ENCODE measurements around the gene WASHC4. TPM values are rescaled to one million over a fixed set of nuclear protein-coding genes. Genes with fewer than 3 reads are reported as not detected.

WASHC4 gene
- total RNA-seq, 4 donors from 2014 or later = 56.6 to 93.3 (median 71.4) TPM

DNA sequence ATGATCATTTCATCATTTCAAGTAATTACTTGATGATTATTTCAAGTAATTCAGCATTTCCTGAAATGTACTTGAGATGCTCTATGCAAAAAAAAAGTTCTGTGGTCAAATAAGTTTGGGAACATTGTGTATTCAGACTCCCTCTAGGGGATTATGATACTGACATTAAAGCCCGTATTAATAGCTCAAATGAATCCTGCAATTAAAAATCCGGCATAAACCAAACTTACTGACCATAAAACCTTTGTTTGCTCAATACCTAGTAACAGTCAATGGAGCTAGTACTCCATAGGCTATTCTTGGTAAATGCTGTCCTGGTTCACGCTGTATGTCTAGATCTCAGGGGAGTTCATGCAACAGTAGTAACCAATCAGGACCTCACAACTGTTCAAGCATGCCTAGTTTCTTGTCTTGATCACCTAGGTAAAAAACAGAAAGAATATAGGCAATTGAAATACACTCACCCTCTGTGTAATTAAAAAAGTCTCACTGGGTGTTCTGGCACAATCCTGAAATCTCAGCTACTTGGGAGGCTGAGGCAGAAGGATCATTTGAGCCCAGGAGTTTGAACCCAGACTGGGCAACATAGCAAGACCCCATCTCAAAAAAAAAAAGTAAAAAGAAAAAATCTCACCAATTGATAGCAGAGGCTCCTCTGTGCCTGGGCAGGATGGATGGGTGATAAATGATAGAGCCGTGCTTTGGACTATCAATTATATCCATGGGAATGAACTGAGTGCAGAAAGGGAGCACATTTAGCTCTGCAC, 37.4 kb upstream of the WASHC4 start:
- TF ChIP-seq, protein P1, sequence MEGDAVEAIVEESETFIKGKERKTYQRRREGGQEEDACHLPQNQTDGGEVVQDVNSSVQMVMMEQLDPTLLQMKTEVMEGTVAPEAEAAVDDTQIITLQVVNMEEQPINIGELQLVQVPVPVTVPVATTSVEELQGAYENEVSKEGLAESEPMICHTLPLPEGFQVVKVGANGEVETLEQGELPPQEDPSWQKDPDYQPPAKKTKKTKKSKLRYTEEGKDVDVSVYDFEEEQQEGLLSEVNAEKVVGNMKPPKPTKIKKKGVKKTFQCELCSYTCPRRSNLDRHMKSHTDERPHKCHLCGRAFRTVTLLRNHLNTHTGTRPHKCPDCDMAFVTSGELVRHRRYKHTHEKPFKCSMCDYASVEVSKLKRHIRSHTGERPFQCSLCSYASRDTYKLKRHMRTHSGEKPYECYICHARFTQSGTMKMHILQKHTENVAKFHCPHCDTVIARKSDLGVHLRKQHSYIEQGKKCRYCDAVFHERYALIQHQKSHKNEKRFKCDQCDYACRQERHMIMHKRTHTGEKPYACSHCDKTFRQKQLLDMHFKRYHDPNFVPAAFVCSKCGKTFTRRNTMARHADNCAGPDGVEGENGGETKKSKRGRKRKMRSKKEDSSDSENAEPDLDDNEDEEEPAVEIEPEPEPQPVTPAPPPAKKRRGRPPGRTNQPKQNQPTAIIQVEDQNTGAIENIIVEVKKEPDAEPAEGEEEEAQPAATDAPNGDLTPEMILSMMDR (IDR thresholded peaks at IDR 0.05) = no peak
- no peak for TF ChIP-seq POLR2A (IDR thresholded peaks at IDR 0.05)
- DNase-seq = no peak
- Histone ChIP-seq H3K27ac (no peak overlapping the region), H3K4me1 (no peaks in the 10 kb centered on the region), H3K4me3 (no peak overlapping the region), H3K27me3 (no peaks in the 10 kb centered on the region), H3K9me3 (no peaks in the 10 kb centered on the region), H3K36me3 (no peaks in the 10 kb centered on the region)

DNA sequence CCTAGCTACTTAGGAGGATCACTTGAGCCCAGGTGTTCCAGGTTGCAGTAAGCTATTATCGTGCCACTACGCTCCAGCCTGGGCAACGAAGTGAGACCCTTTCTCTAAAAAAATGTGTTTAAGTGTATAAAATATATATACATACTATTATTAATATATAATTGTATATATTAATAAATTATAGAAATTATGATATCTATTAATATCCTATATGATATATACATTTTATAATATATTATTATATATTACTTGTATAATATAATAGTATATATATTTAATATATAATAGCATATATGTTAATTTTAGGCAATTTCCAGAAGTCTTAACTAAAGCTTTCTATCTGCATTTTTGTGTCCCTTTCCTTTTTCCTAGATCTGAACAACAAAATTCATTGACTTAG, 35.5 kb upstream of the WASHC4 start:
- Histone ChIP-seq H3K36me3 (no peaks in the 10 kb centered on the region), H3K4me1 (no peaks in the 10 kb centered on the region), H3K9me3 (no peaks in the 10 kb centered on the region), H3K27ac (no peak overlapping the region), H3K4me3 (no peak overlapping the region), H3K27me3 (no peaks in the 10 kb centered on the region)
- DNase-seq = no peak
- TF ChIP-seq POLR2A (IDR thresholded peaks at IDR 0.05) = no peak
- TF ChIP-seq, protein P1 (IDR thresholded peaks at IDR 0.05) = no peak

DNA sequence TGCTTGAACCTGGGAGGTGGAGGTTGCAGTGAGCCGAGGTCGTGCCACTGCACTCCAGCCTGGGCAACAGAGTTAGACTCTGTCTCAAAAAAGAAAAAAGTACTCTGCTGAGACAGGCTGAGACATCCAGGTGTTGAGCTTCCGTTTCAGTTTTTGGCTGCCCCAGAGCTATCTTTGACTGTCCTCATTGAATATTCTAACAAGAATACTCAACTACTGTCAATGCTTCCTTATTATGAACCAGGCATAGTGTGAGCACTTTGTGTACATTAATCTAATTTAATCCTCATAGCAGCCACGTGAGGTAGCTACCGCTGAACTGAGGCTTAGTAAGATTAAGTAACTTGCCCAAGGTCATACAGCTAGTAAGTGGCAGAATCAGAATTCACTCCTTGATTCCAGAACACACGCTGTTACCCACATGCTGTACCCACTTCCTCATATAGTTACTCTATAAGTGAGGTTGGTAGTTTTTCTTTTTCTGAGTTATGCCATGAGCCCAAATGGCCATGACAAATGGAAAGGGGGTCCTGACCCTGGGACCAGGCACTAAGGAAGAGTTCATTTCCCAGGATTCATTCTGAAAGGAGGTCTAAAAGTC, 34.5 kb upstream of the WASHC4 start:
- Histone ChIP-seq H3K4me1 (no peaks in the 10 kb centered on the region), H3K27ac (no peak overlapping the region), H3K9me3 (no peaks in the 10 kb centered on the region), H3K4me3 (no peak overlapping the region), H3K27me3 (no peaks in the 10 kb centered on the region), H3K36me3 (no peaks in the 10 kb centered on the region)
- TF ChIP-seq, protein P1 (IDR thresholded peaks at IDR 0.05) = no peak
- no peak for TF ChIP-seq POLR2A (IDR thresholded peaks at IDR 0.05)
- no peak for DNase-seq

DNA sequence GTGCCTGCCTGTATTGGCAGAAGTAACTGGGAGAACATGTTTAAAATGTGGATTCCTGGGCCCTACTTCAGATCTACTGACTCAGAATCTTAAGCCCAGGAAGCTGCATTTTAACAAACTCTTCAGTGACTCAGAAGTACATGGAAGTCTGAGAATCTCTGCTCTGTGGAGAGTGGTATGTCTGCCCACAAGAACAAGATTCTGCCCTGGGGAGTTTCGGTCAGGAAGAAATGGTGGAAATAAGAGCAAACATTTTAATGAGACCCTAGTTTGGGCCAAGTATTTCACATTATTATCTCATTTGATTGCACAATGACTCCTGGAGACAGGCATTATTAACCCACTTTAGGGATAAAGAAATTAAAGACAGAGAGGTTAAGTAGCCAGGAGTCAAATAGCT, 31.4 kb upstream of the WASHC4 start:
- no peaks in the 10 kb centered on the region for H3K4me1 ChIP-seq
- no peaks in the 10 kb centered on the region for H3K27me3 ChIP-seq
- TF ChIP-seq, protein P1 (IDR thresholded peaks at IDR 0.05) = no peak
- TF ChIP-seq POLR2A (IDR thresholded peaks at IDR 0.05) = no peak
- no peaks in the 10 kb centered on the region for H3K36me3 ChIP-seq
- no peak overlapping the region for H3K4me3 ChIP-seq
- no peak overlapping the region for H3K27ac ChIP-seq
- H3K9me3 ChIP-seq = no peaks in the 10 kb centered on the region
- DNase-seq = no peak

DNA sequence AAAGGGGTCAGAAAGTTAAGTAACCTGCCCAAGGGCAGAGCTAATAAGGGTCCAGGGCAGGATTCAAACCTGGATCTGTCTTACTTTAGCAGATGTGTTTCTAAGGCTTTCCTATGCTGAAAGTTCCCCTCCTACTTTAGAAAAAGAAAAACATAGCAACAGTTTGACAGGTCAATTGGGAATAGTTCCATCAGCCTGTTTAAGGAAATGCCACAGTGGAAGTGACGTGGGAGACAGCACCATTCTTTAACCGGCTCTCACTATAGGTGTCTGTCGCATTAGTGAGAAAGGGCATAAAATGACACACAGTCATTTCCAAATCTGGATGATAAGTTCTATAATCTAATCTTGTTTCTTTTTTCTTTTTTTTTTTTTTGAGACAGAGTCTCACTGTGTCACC, 30.6 kb upstream of the WASHC4 start:
- H3K4me3 ChIP-seq = no peak overlapping the region
- H3K27me3 ChIP-seq = no peaks in the 10 kb centered on the region
- DNase-seq = no peak
- H3K27ac ChIP-seq = no peak overlapping the region
- TF ChIP-seq, protein P1 (IDR thresholded peaks at IDR 0.05) = no peak
- no peak for TF ChIP-seq POLR2A (IDR thresholded peaks at IDR 0.05)
- H3K4me1 ChIP-seq = no peaks in the 10 kb centered on the region
- H3K36me3 ChIP-seq = no peaks in the 10 kb centered on the region
- H3K9me3 ChIP-seq = no peaks in the 10 kb centered on the region
